RWPE1 (cell line): Measurements from ENCODE around the gene RAD9A.

Experiments used
- CTCF ChIA-PET: fragments of 350-600 bp; sonication (Branson Sonifier 250); formaldehyde crosslinking; extraction: SDS; loops from one replicate; lab custom pipeline; 2021; lab: Yijun Ruan, JAX
- POLR2A ChIA-PET: fragments of 400-600 bp; formaldehyde crosslinking; extraction: SDS; loops from one replicate; lab custom pipeline; 2020; ENCODE audit warnings: antibody characterized with exemption; ENCODE audit not compliant: low non-redundant PET; lab: Yijun Ruan, JAX
- DNase-seq: peaks from one replicate; pipeline ENCODE4 v3.0.0; 2012; ENCODE audit warnings: low spot score
- H3K27ac ChIP-seq: fragments of 450-650 bp; 2 replicates; pipeline ENCODE4 v1.5.1; 2017
- CTCF ChIP-seq: fragments of 450-650 bp; conservative IDR thresholded peaks from 2 replicates; pipeline ENCODE4 v1.5.1; 2017; ENCODE audit warnings: low read depth, mild to moderate bottlenecking

RAD9A gene

GRCh38 chr11:67393990-67394389 lies 2.2 kb downstream of the RAD9A start:
- peak overlapping the region; percentile 94 for H3K27ac ChIP-seq
- POLR2A ChIA-PET, result no interaction called here
- no peak for DNase-seq
- TF ChIP-seq CTCF, result no peak
- CTCF ChIA-PET, result interaction anchor here (0.6 kb wide), 1 partner anchor 42 kb away, joined by 3 read pairs; no protein-coding TSS in a partner anchor

- peak overlapping the region; percentile 94 for H3K27ac ChIP-seq
- no peak for TF ChIP-seq CTCF
- POLR2A ChIA-PET, result no interaction called here
- DNase-seq, result no peak
- CTCF ChIA-PET, result interaction anchor here (1.6 kb wide), 1 partner anchor 13 kb away, joined by 4 read pairs; no protein-coding TSS in a partner anchor
Measured at GRCh38 chr11:67395555-67396258, 3.9 kb downstream of the RAD9A start.

- ChIA-PET CTCF (interaction anchor here (1.6 kb wide), 1 partner anchor 14 kb away, joined by 4 read pairs; no protein-coding TSS in a partner anchor), POLR2A (no interaction called here)
- no peak for TF ChIP-seq CTCF
- peak overlapping the region; percentile 94 for H3K27ac ChIP-seq
- no peak for DNase-seq
Measured at GRCh38 chr11:67396259-67396581, 4.4 kb downstream of the RAD9A start.

GRCh38 chr11:67396587-67397389 lies 5.0 kb downstream of the RAD9A start:
- peak overlapping the region; percentile 94 for H3K27ac ChIP-seq
- ChIA-PET CTCF (interaction anchor here (1.6 kb wide), 1 partner anchor 14 kb away, joined by 4 read pairs; no protein-coding TSS in a partner anchor), POLR2A (no interaction called here)
- TF ChIP-seq CTCF, result no peak
- no peak for DNase-seq

GRCh38 chr11:67397536-67397935 lies 5.8 kb downstream of the RAD9A start:
- POLR2A ChIA-PET, result no interaction called here
- CTCF ChIA-PET, result no interaction called here
- peak overlapping the region; percentile 94 for H3K27ac ChIP-seq
- no peak for TF ChIP-seq CTCF
- no peak for DNase-seq

GRCh38 chr11:67397986-67398660 lies 6.3 kb downstream of the RAD9A start:
- no peak for DNase-seq
- peak overlapping the region; percentile 94 for H3K27ac ChIP-seq
- ChIA-PET POLR2A (no interaction called here), CTCF (no interaction called here)
- TF ChIP-seq CTCF, result no peak
